SK-N-MC (cell line): Measurements from ENCODE around the gene OR51B2.

Source experiments
- EZH2 ChIP-seq: fragments of 200-600 bp; sonication (generic); IDR thresholded peaks from one replicate; pipeline ENCODE4 v1.6.1; 2017; ENCODE audit warnings: antibody characterized with exemption
- FOXP2 ChIP-seq: optimal IDR thresholded peaks from 2 replicates; pipeline ENCODE3; 2011; ENCODE audit warnings: mild to moderate bottlenecking, moderate library complexity; ENCODE audit not compliant: insufficient read depth; ENCODE audit errors: extremely low read length, control extremely low read depth
- POLR2AphosphoS5 ChIP-seq: IDR thresholded peaks from 2 replicates; pipeline ENCODE4 v1.6.1; 2012; ENCODE audit warnings: mild to moderate bottlenecking, low read depth, low read length, borderline replicate concordance

GRCh38 chr11:5285703-5286340 is 38.3 kb downstream of the OR51B2 start:
- TF ChIP-seq EZH2, result no peak
- TF ChIP-seq POLR2AphosphoS5, result no peak
- no peak for TF ChIP-seq FOXP2
